ENCODE data around the gene ONECUT3.

- TF ChIP-seq CTCF (IDR thresholded peaks at IDR 0.05) = no peak
- TF ChIP-seq EZH2phosphoT487 (IDR thresholded peaks at IDR 0.05) = no peak
Measured at GRCh38 chr19:1830568-1830967, 77.3 kb downstream of the ONECUT3 start.
